Middle frontal gyrus (tissue), 1 donor: ENCODE data around the gene ASPHD2.

Experiments used
- DNase-seq: peaks from one replicate; pipeline ENCODE4 v3.0.0-alpha.2; 2015; ENCODE audit warnings: low spot score; ENCODE audit errors: extremely low spot score

Gene ASPHD2

GRCh38 chr22:26471522-26471921, 42.5 kb downstream of the ASPHD2 start:
- DNase-seq: no peak

GRCh38 chr22:26474682-26475081, 45.6 kb downstream of the ASPHD2 start:
- DNase-seq: no peak

GRCh38 chr22:26476705-26477340, 47.8 kb downstream of the ASPHD2 start:
- DNase-seq: no peak

GRCh38 chr22:26477341-26477731, 48.3 kb downstream of the ASPHD2 start:
- no peak for DNase-seq

- DNase-seq: no peak
Observed at GRCh38 chr22:26479043-26479791, 50.2 kb downstream of the ASPHD2 start.

GRCh38 chr22:26479792-26480610, 50.9 kb downstream of the ASPHD2 start:
- DNase-seq: no peak

- no peak for DNase-seq
Observed at GRCh38 chr22:26480611-26480932, 51.5 kb downstream of the ASPHD2 start.

- no peak for DNase-seq
Observed at GRCh38 chr22:26481112-26481693, 52.1 kb downstream of the ASPHD2 start.

GRCh38 chr22:26481694-26482093, 52.6 kb downstream of the ASPHD2 start:
- DNase-seq: no peak

GRCh38 chr22:26482161-26482560, 53.1 kb downstream of the ASPHD2 start:
- no peak for DNase-seq

GRCh38 chr22:26483043-26483438, 54.0 kb downstream of the ASPHD2 start:
- no peak for DNase-seq

- peak; percentile 75 for DNase-seq
Observed at GRCh38 chr22:26483439-26484359, 54.6 kb downstream of the ASPHD2 start, which contains the start of the genes HPS4 and SRRD. HPS4 (minus strand) TSS chr22:26483783; CDS start chr22:26481762, 2,021 bp downstream. SRRD (plus strand) TSS chr22:26483877; CDS start chr22:26483891, 14 bp downstream.

- DNase-seq: no peak
Observed at GRCh38 chr22:26484360-26484706, 55.3 kb downstream of the ASPHD2 start.

- DNase-seq: no peak
Observed at GRCh38 chr22:26485013-26485412, 56.0 kb downstream of the ASPHD2 start.

- DNase-seq: no peak
Observed at GRCh38 chr22:26485806-26486390, 56.8 kb downstream of the ASPHD2 start.

GRCh38 chr22:26486394-26486793, 57.3 kb downstream of the ASPHD2 start:
- DNase-seq: no peak

- DNase-seq: no peak
Observed at GRCh38 chr22:26487996-26488395, 58.9 kb downstream of the ASPHD2 start.

GRCh38 chr22:26489447-26490036, 60.5 kb downstream of the ASPHD2 start:
- no peak for DNase-seq

GRCh38 chr22:26492220-26492619, 63.2 kb downstream of the ASPHD2 start:
- no peak for DNase-seq

GRCh38 chr22:26494506-26494905, 65.4 kb downstream of the ASPHD2 start:
- no peak for DNase-seq
